ENCODE data around the gene CYCS.

The CYCS gene

GRCh38 chr7:25073451-25073850 is 51.6 kb downstream of the CYCS start:
- Histone ChIP-seq H3K79me2 (ENCODE audit: control insufficient read depth, insufficient read depth, low read length, poor library complexity) (no peaks in the 10 kb centered on the region), H3K4me1 (ENCODE audit: control insufficient read depth in 1 of 2, insufficient read depth in 2 of 2, low read length in 2 of 2) (no peaks in the 10 kb centered on the region), H3K23ac (ENCODE audit: low read length) (no peak overlapping the region), H3K4me2 (ENCODE audit: low read length) (no peak overlapping the region), H3K9me3 (ENCODE audit: insufficient read depth, low read depth, low read length) (no peaks in the 10 kb centered on the region), H3K14ac (ENCODE audit: low read length) (no peak overlapping the region), H3K79me1 (ENCODE audit: low read length) (no peaks in the 10 kb centered on the region), H3K18ac (ENCODE audit: low read length) (no peak overlapping the region), H2BK120ac (ENCODE audit: insufficient read depth, low read length, poor library complexity) (no peak overlapping the region), H4K91ac (ENCODE audit: low read depth, low read length) (no peak overlapping the region), H3K27me3 (ENCODE audit: insufficient read depth, low read length) (no peaks in the 10 kb centered on the region), H2BK5ac (ENCODE audit: low read depth, low read length, poor library complexity) (no peak overlapping the region), H3K27ac (ENCODE audit: low read depth, low read length) (no peak overlapping the region), H3K4me3 (ENCODE audit: low read depth, low read length) (no peak overlapping the region), H3K4ac (ENCODE audit: low read depth, low read length) (no peak overlapping the region), H2BK12ac (ENCODE audit: low read length) (no peak overlapping the region), H4K12ac (ENCODE audit: low read depth, low read length) (no peak overlapping the region), H4K8ac (ENCODE audit: low read depth, low read length) (no peak overlapping the region), H2AK5ac (ENCODE audit: low read length) (no peak overlapping the region), H3K9ac (ENCODE audit: low read length) (no peak overlapping the region), H2AFZ (ENCODE audit: insufficient read depth, low read length, poor library complexity) (no peak overlapping the region), H3K36me3 (ENCODE audit: control insufficient read depth in 1 of 2, insufficient read depth in 2 of 2, low read length in 2 of 2) (no peaks in the 10 kb centered on the region)
- no CpG with 5 or more reads among the region's 2 CpGs for WGBS (ENCODE audit: extremely low coverage, insufficient coverage, insufficient read length)
- DNase-seq, result no peak
